ENCODE results near the gene ADAMTS5. TPM values are rescaled to one million over a fixed set of nuclear protein-coding genes. Genes with fewer than 3 reads are reported as not detected.

The ADAMTS5 gene
- total and polyA plus RNA-seq, 2 of the 8 experiments (the other 6 are each of a cell fraction or from before 2014, with no cell fraction given): 0.20 to 1.1 TPM

DNA sequence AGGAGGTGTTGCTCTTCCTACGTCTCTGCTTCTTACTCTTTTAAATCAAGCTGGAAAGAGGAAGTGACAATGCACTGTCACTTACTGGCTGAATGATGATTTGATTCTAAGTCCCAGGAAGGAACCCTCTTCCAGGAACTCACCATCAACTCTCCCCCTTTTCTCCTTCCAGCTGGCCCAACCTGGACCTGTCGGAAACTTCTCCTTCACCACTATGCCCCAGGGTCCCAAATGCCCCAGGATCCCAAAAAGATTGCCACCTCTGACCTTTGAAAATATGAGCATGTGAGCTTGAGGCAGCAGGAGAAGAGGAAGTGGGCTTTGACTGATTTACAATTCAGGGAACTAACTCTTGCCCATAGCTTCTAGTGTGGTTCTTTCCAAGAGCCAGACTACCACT, 5.3 kb upstream of the ADAMTS5 start (continued):
- TF ChIP-seq, protein P1, sequence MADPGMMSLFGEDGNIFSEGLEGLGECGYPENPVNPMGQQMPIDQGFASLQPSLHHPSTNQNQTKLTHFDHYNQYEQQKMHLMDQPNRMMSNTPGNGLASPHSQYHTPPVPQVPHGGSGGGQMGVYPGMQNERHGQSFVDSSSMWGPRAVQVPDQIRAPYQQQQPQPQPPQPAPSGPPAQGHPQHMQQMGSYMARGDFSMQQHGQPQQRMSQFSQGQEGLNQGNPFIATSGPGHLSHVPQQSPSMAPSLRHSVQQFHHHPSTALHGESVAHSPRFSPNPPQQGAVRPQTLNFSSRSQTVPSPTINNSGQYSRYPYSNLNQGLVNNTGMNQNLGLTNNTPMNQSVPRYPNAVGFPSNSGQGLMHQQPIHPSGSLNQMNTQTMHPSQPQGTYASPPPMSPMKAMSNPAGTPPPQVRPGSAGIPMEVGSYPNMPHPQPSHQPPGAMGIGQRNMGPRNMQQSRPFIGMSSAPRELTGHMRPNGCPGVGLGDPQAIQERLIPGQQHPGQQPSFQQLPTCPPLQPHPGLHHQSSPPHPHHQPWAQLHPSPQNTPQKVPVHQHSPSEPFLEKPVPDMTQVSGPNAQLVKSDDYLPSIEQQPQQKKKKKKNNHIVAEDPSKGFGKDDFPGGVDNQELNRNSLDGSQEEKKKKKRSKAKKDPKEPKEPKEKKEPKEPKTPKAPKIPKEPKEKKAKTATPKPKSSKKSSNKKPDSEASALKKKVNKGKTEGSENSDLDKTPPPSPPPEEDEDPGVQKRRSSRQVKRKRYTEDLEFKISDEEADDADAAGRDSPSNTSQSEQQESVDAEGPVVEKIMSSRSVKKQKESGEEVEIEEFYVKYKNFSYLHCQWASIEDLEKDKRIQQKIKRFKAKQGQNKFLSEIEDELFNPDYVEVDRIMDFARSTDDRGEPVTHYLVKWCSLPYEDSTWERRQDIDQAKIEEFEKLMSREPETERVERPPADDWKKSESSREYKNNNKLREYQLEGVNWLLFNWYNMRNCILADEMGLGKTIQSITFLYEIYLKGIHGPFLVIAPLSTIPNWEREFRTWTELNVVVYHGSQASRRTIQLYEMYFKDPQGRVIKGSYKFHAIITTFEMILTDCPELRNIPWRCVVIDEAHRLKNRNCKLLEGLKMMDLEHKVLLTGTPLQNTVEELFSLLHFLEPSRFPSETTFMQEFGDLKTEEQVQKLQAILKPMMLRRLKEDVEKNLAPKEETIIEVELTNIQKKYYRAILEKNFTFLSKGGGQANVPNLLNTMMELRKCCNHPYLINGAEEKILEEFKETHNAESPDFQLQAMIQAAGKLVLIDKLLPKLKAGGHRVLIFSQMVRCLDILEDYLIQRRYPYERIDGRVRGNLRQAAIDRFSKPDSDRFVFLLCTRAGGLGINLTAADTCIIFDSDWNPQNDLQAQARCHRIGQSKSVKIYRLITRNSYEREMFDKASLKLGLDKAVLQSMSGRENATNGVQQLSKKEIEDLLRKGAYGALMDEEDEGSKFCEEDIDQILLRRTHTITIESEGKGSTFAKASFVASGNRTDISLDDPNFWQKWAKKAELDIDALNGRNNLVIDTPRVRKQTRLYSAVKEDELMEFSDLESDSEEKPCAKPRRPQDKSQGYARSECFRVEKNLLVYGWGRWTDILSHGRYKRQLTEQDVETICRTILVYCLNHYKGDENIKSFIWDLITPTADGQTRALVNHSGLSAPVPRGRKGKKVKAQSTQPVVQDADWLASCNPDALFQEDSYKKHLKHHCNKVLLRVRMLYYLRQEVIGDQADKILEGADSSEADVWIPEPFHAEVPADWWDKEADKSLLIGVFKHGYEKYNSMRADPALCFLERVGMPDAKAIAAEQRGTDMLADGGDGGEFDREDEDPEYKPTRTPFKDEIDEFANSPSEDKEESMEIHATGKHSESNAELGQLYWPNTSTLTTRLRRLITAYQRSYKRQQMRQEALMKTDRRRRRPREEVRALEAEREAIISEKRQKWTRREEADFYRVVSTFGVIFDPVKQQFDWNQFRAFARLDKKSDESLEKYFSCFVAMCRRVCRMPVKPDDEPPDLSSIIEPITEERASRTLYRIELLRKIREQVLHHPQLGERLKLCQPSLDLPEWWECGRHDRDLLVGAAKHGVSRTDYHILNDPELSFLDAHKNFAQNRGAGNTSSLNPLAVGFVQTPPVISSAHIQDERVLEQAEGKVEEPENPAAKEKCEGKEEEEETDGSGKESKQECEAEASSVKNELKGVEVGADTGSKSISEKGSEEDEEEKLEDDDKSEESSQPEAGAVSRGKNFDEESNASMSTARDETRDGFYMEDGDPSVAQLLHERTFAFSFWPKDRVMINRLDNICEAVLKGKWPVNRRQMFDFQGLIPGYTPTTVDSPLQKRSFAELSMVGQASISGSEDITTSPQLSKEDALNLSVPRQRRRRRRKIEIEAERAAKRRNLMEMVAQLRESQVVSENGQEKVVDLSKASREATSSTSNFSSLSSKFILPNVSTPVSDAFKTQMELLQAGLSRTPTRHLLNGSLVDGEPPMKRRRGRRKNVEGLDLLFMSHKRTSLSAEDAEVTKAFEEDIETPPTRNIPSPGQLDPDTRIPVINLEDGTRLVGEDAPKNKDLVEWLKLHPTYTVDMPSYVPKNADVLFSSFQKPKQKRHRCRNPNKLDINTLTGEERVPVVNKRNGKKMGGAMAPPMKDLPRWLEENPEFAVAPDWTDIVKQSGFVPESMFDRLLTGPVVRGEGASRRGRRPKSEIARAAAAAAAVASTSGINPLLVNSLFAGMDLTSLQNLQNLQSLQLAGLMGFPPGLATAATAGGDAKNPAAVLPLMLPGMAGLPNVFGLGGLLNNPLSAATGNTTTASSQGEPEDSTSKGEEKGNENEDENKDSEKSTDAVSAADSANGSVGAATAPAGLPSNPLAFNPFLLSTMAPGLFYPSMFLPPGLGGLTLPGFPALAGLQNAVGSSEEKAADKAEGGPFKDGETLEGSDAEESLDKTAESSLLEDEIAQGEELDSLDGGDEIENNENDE (IDR thresholded peaks at IDR 0.05; ENCODE audit: insufficient replicate concordance, low read length): no peak
- TF ChIP-seq, protein P2, sequence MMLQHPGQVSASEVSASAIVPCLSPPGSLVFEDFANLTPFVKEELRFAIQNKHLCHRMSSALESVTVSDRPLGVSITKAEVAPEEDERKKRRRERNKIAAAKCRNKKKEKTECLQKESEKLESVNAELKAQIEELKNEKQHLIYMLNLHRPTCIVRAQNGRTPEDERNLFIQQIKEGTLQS (IDR thresholded peaks at IDR 0.05; ENCODE audit: insufficient read depth, low read depth, low read length): no peak
- TF ChIP-seq MAFK (IDR thresholded peaks at IDR 0.05; ENCODE audit: low read depth, low read length) (no peak), KDM1A (IDR thresholded peaks at IDR 0.05; ENCODE audit: borderline replicate concordance, low read length) (no peak), SIN3A (conservative IDR thresholded peaks at IDR 0.05 in 1 of 2, IDR thresholded peaks at IDR 0.05 in 1 of 2; ENCODE audit: low read depth in 1 of 2, low read length in 2 of 2) (no peak), NRF1 (IDR thresholded peaks at IDR 0.05; ENCODE audit: low read depth, low read length) (no peak), BACH1 (IDR thresholded peaks at IDR 0.05; ENCODE audit: low read length) (no peak), EZH2 (IDR thresholded peaks at IDR 0.05; ENCODE audit: low read depth, low read length, severe bottlenecking) (no peak)

Measured in H1 (cell line).